Measurements from ENCODE around the gene CASD1.

Gene CASD1

DNA sequence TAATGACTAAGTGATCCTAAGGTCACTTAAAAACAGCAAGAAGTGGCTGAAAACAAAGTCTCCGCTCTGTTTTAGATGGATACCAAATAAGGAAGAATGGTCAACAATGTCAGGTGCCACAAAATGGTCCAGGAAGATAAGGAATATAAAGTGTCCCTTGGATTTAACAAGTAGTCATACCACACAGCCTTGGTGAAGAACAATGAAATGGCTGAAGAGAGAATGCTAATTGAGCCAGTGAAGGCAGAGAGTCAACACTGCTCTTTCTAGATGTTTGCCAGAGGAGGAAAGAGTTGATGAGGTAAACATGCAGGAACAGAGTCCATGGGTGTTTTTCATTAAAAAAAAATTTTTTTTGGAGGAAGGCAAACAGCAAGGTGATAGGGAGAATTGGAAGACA, 2.1 kb upstream of the CASD1 start:
- Histone ChIP-seq H3K36me3 (ENCODE audit: low read depth) (peaks cover 3% of the 10 kb centered on the region; the same call in 1 of the 2 replicates), H3K27ac (ENCODE audit: poor library complexity, severe bottlenecking) (no peak overlapping the region), H3K4me1 (ENCODE audit: insufficient read depth, poor library complexity, severe bottlenecking) (peaks cover 10% of the 10 kb centered on the region), H3K9me3 (ENCODE audit: severe bottlenecking) (no peaks in the 10 kb centered on the region), H3K27me3 (ENCODE audit: insufficient read depth, poor library complexity, severe bottlenecking) (no peaks in the 10 kb centered on the region), H3K4me3 (ENCODE audit: severe bottlenecking) (no peak overlapping the region)
- ATAC-seq (ENCODE audit: low read depth), result no peak
- no peak for TF ChIP-seq CTCF (IDR thresholded peaks at IDR 0.05; ENCODE audit: poor library complexity, severe bottlenecking)
- no peak for DNase-seq (ENCODE audit: low spot score)

- no peak for TF ChIP-seq CTCF (IDR thresholded peaks at IDR 0.05; ENCODE audit: poor library complexity, severe bottlenecking)
- no peak for ATAC-seq (ENCODE audit: low read depth)
Observed at GRCh38 chr7:94507962-94508361, 1.6 kb upstream of the CASD1 start.

GRCh38 chr7:94509887-94510581, 425 bp downstream of the CASD1 start:
- Histone ChIP-seq H3K9me3 (ENCODE audit: severe bottlenecking) (no peaks in the 10 kb centered on the region), H3K36me3 (ENCODE audit: low read depth) (peaks cover 3% of the 10 kb centered on the region; the same call in 1 of the 2 replicates), H3K27me3 (ENCODE audit: insufficient read depth, poor library complexity, severe bottlenecking) (no peaks in the 10 kb centered on the region), H3K27ac (ENCODE audit: poor library complexity, severe bottlenecking) (peak overlapping the region; percentile 77), H3K4me3 (ENCODE audit: severe bottlenecking) (peak overlapping the region; percentile 75), H3K4me1 (ENCODE audit: insufficient read depth, poor library complexity, severe bottlenecking) (peaks cover 10% of the 10 kb centered on the region)
- peak; percentile 25 for TF ChIP-seq CTCF (IDR thresholded peaks at IDR 0.05; ENCODE audit: poor library complexity, severe bottlenecking)
- DNase-seq (ENCODE audit: low spot score) (peak; percentile 59), ATAC-seq (ENCODE audit: low read depth) (peak; percentile 73)

More at GRCh38 chr7:94507962-94508361, 1.6 kb upstream of the CASD1 start:
- Histone ChIP-seq H3K36me3 (ENCODE audit: low read depth) (peaks cover 3% of the 10 kb centered on the region; the same call in 1 of the 2 replicates), H3K4me1 (ENCODE audit: insufficient read depth, poor library complexity, severe bottlenecking) (peaks cover 10% of the 10 kb centered on the region), H3K4me3 (ENCODE audit: severe bottlenecking) (no peak overlapping the region), H3K27ac (ENCODE audit: poor library complexity, severe bottlenecking) (no peak overlapping the region), H3K9me3 (ENCODE audit: severe bottlenecking) (no peaks in the 10 kb centered on the region), H3K27me3 (ENCODE audit: insufficient read depth, poor library complexity, severe bottlenecking) (no peaks in the 10 kb centered on the region)
- DNase-seq (ENCODE audit: low spot score), result no peak

DNA sequence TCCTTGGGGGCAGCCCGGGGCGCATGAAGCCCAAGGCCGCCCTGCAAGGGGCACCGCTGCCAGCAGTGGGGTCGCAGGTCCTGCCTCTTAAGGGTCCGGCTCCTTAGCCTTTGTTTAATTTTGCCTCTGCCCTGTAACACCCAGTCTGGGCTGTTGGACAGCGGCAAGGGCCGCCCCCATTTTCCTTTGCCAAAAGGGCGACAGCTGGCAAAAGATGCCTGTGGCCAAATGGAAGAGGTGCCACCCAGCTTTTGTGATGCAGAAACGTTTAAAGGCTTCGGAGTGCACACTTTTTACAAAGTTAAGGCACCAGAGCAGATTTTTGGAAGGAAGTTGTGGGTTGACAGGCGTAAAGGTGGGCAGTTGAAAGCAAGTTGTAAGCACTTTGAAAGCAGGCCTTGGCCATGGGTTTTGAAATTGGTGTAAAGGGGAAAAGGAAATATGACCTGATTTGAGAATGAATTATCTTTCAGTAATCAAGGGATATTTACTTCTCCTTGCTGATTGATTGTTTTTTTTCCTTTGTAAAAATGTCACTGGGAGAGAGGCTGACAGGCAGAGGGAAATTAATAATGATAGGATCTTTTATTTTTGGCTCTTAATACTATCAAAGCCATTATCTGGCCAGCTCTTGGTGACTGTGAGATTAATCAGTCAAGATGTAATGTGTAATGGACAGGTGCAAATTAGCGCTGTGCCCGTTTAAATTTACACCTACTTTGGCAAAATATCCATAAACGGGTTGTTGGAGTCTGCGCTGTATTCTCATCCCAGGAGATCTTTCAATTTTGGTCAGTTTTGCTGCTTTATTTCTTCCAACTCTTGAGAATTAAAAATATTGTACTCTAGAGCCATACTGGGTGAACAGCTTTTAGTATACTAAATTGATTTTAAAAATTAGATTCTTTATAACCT, 1.2 kb downstream of the CASD1 start:
- peak overlapping the region; percentile 77 for H3K27ac ChIP-seq (ENCODE audit: poor library complexity, severe bottlenecking)

More for the DNA sequence above, 1.2 kb downstream of the CASD1 start:
- Histone ChIP-seq H3K4me1 (ENCODE audit: insufficient read depth, poor library complexity, severe bottlenecking) (peaks cover 10% of the 10 kb centered on the region), H3K9me3 (ENCODE audit: severe bottlenecking) (no peaks in the 10 kb centered on the region), H3K4me3 (ENCODE audit: severe bottlenecking) (peak overlapping the region; percentile 75), H3K27me3 (ENCODE audit: insufficient read depth, poor library complexity, severe bottlenecking) (no peaks in the 10 kb centered on the region), H3K36me3 (ENCODE audit: low read depth) (peaks cover 3% of the 10 kb centered on the region; the same call in 1 of the 2 replicates)
- TF ChIP-seq CTCF (IDR thresholded peaks at IDR 0.05; ENCODE audit: poor library complexity, severe bottlenecking), result no peak
- DNase-seq (ENCODE audit: low spot score) (no peak), ATAC-seq (ENCODE audit: low read depth) (peak; percentile 51)

Data from RWPE2 (cell line).